IMR-90 (cell line): ENCODE data around the gene LRRC4C. TPM values are rescaled to one million over a fixed set of nuclear protein-coding genes. Genes with fewer than 3 reads are reported as not detected.

ENCODE experiments used
- ATAC-seq: fragments of 200-7000 bp; cut with Tn5 transposase; 2 replicates; pipeline ENCODE4 v1.9.1; 2020; ENCODE audit warnings: low read depth, mild to moderate bottlenecking, moderate library complexity
- BruUV-seq: library from RNA; stranded (reverse); fragments of 400-500 nt; replicated peaks from 2 replicates; lab custom pipeline; 2021; lab: Mats Ljungman, UMichigan
- CTCF ChIA-PET: fragments of 300-600 bp; formaldehyde crosslinking; extraction: SDS; loops from one replicate; lab custom pipeline; 2021; ENCODE audit warnings: antibody characterized with exemption; lab: Yijun Ruan, JAX
- POLR2A ChIA-PET: fragments of 300-600 bp; sonication (Branson Sonifier 250); formaldehyde crosslinking; loops from one replicate; lab custom pipeline; 2022; ENCODE audit warnings: antibody characterized with exemption; ENCODE audit not compliant: unreplicated experiment; lab: Charles Lee
- DNase-seq: peaks from one replicate; pipeline ENCODE4 v3.0.0; 2013
- H2AFZ ChIP-seq: replicated peaks from 2 replicates; pipeline ENCODE3; 2013; ENCODE audit warnings: low read length, mild to moderate bottlenecking; ENCODE audit not compliant: poor library complexity
- H2AK5ac ChIP-seq: 2 replicates; pipeline ENCODE4 v1.6.1; 2013; ENCODE audit warnings: low read depth, low read length, inconsistent platforms
- H2AK9ac ChIP-seq: replicated peaks from 2 replicates; pipeline ENCODE3; 2013; ENCODE audit warnings: mild to moderate bottlenecking, low read depth, low read length, moderate library complexity; ENCODE audit not compliant: poor library complexity
- H2BK120ac ChIP-seq: 2 replicates; pipeline ENCODE4 v1.6.1; 2013; ENCODE audit warnings: low read depth, low read length, inconsistent platforms
- H2BK15ac ChIP-seq: 3 replicates; pipeline ENCODE4 v1.6.1; 2013; ENCODE audit warnings: low read depth, low read length, inconsistent platforms
- H2BK20ac ChIP-seq: 2 replicates; pipeline ENCODE4 v1.6.1; 2013; ENCODE audit warnings: low read depth, mild to moderate bottlenecking, inconsistent platforms, low read length, moderate library complexity
- H2BK5ac ChIP-seq: 2 replicates; pipeline ENCODE4 v1.6.1; 2013; ENCODE audit warnings: mild to moderate bottlenecking, low read depth, low read length, inconsistent platforms; ENCODE audit not compliant: poor library complexity, severe bottlenecking
- H3K14ac ChIP-seq: replicated peaks from 2 replicates; pipeline ENCODE4 v1.6.1; 2013; ENCODE audit warnings: low read depth, low read length, inconsistent platforms
- H3K18ac ChIP-seq: 2 replicates; pipeline ENCODE4 v1.6.1; 2013; ENCODE audit warnings: low read depth, low read length, control low read depth
- H3K23ac ChIP-seq: 2 replicates; pipeline ENCODE4 v1.6.1; 2013; ENCODE audit warnings: low read depth, low read length, inconsistent platforms
- H3K27ac ChIP-seq: 2 replicates; pipeline ENCODE4 v1.5.1; 2013; ENCODE audit warnings: mild to moderate bottlenecking, control low read depth, low read length; ENCODE audit not compliant: insufficient read depth
- H3K27me3 ChIP-seq: 2 replicates; pipeline ENCODE4 v1.6.1; 2013; ENCODE audit warnings: low read length; ENCODE audit not compliant: control insufficient read depth, insufficient read depth
- H3K36me3 ChIP-seq: 2 replicates; pipeline ENCODE4 v1.6.1; 2013; ENCODE audit warnings: low read length, mixed read lengths; ENCODE audit not compliant: control insufficient read depth, insufficient read depth
- H3K4ac ChIP-seq: 2 replicates; pipeline ENCODE4 v1.6.1; 2013; ENCODE audit warnings: low read depth, low read length, inconsistent platforms
- H3K4me1 ChIP-seq: 2 replicates; pipeline ENCODE4 v1.6.1; 2013; ENCODE audit warnings: low read length, mixed read lengths; ENCODE audit not compliant: control insufficient read depth, insufficient read depth
- H3K4me2 ChIP-seq: 2 replicates; pipeline ENCODE4 v1.6.1; 2013; ENCODE audit warnings: low read depth, mild to moderate bottlenecking, control low read depth, low read length, moderate library complexity
- H3K4me3 ChIP-seq: 2 replicates; pipeline ENCODE4 v1.5.1; 2013; ENCODE audit warnings: low read depth, mild to moderate bottlenecking, control low read depth, low read length, moderate library complexity; ENCODE audit not compliant: insufficient read depth
- H3K56ac ChIP-seq: 2 replicates; pipeline ENCODE4 v1.6.1; 2013; ENCODE audit warnings: low read length, inconsistent platforms; ENCODE audit not compliant: insufficient read depth; ENCODE audit errors: extremely low read depth
- H3K79me1 ChIP-seq, 2 experiments: 2 replicates each; pipeline ENCODE4 v1.6.1; 2013; ENCODE audit warnings: low read length in 2 of 2, inconsistent platforms in 1 of 2, low read depth in 1 of 2
- H3K9ac ChIP-seq: 2 replicates; pipeline ENCODE4 v1.6.1; 2013; ENCODE audit warnings: low read depth, low read length, control low read depth
- H3K9me1 ChIP-seq: 2 replicates; pipeline ENCODE4 v1.6.1; 2013; ENCODE audit warnings: low read length, inconsistent platforms; ENCODE audit not compliant: insufficient read depth
- H3K9me3 ChIP-seq: 2 replicates; pipeline ENCODE4 v1.6.1; 2013; ENCODE audit warnings: low read length; ENCODE audit not compliant: control insufficient read depth, insufficient read depth
- H4K20me1 ChIP-seq: 2 replicates; pipeline ENCODE4 v1.6.1; 2013; ENCODE audit warnings: low read length, inconsistent platforms; ENCODE audit not compliant: insufficient read depth
- H4K5ac ChIP-seq: 2 replicates; pipeline ENCODE4 v1.6.1; 2013; ENCODE audit warnings: mild to moderate bottlenecking, low read depth, low read length, control low read depth
- H4K8ac ChIP-seq, 2 experiments: 2 replicates each; pipeline ENCODE4 v1.6.1; 2013; ENCODE audit warnings: low read depth in 2 of 2, low read length in 2 of 2, control low read depth in 1 of 2, inconsistent platforms in 1 of 2
- H4K91ac ChIP-seq: 2 replicates; pipeline ENCODE4 v1.6.1; 2013; ENCODE audit warnings: low read depth, low read length, inconsistent platforms; ENCODE audit not compliant: insufficient read depth
- BHLHE40 ChIP-seq: fragments of 150-350 bp; IDR thresholded peaks from 2 replicates; pipeline ENCODE4 v1.6.1; 2016; ENCODE audit warnings: mild to moderate bottlenecking, low read depth, low read length
- CEBPB ChIP-seq: IDR thresholded peaks from 2 replicates; pipeline ENCODE4 v1.6.1; 2012; ENCODE audit warnings: low read depth, low read length, improper control_type of control experiment
- FOS ChIP-seq: fragments of 150-350 bp; IDR thresholded peaks from 2 replicates; pipeline ENCODE4 v1.6.1; 2016; ENCODE audit warnings: low read depth, low read length
- MAZ ChIP-seq: IDR thresholded peaks from 2 replicates; pipeline ENCODE4 v1.6.1; 2012; ENCODE audit warnings: low read depth, mild to moderate bottlenecking, low read length, improper control_type of control experiment, moderate library complexity, borderline replicate concordance
- MXI1 ChIP-seq: IDR thresholded peaks from 2 replicates; pipeline ENCODE4 v1.6.1; 2012; ENCODE audit warnings: low read depth, mild to moderate bottlenecking, low read length, moderate library complexity, borderline replicate concordance
- NFE2L2 ChIP-seq: fragments of 150-350 bp; IDR thresholded peaks from 2 replicates; pipeline ENCODE4 v1.6.1; 2016; ENCODE audit warnings: low read depth, mild to moderate bottlenecking, low read length
- POLR2A ChIP-seq: IDR thresholded peaks from 2 replicates; pipeline ENCODE4 v1.6.1; 2012; ENCODE audit warnings: mild to moderate bottlenecking, low read depth, low read length
- RAD21 ChIP-seq: IDR thresholded peaks from 2 replicates; pipeline ENCODE4 v1.6.1; 2012; ENCODE audit warnings: low read length, improper control_type of control experiment
- RCOR1 ChIP-seq: IDR thresholded peaks from 2 replicates; pipeline ENCODE4 v1.6.1; 2012; ENCODE audit warnings: mild to moderate bottlenecking, low read length, improper control_type of control experiment; ENCODE audit not compliant: insufficient replicate concordance
- RFX5 ChIP-seq: IDR thresholded peaks from 2 replicates; pipeline ENCODE4 v1.8.0; 2012; ENCODE audit warnings: low read depth, mild to moderate bottlenecking, low read length, moderate library complexity
- SMC3 ChIP-seq: fragments of 150-350 bp; IDR thresholded peaks from 2 replicates; pipeline ENCODE4 v1.6.1; 2016; ENCODE audit warnings: low read depth, mild to moderate bottlenecking, antibody characterized with exemption, low read length, moderate library complexity
- WGBS, 2 experiments: methylation state at CpG; one replicate each; pipeline versions ENCODE4 v1.1.5 to v1.1.7; 2013; ENCODE audit warnings: missing lambda C conversion rate in 2 of 2; ENCODE audit not compliant: insufficient read length in 1 of 2; ENCODE audit errors: extremely low coverage in 2 of 2; 5-methylcytosine and 5-hydroxymethylcytosine counted together
- dilution Hi-C: fragments of 300-500 bp; cut with HindIII; formaldehyde crosslinking; loops from one replicate; pipeline ENCODE4 v1.14.3; 2018; ENCODE audit warnings: low sequenced_read_pairs; ENCODE audit not compliant: unreplicated experiment
- in situ Hi-C: fragments of 300-500 bp; cut with MboI; formaldehyde crosslinking; loops from 3 replicates; pipeline ENCODE4 v1.14.3; 2019; ENCODE audit warnings: low sequenced_read_pairs, inconsistent platforms, mixed read lengths
- intact Hi-C: fragments of 100-400 bp; cut with micrococcal nuclease; formaldehyde crosslinking; loops from 2 replicates; pipeline ENCODE4 v1.10.0; 2022
- polyA plus RNA-seq, 3 experiments: library from polyadenylated mRNA; depleted of rRNA; stranded (reverse); fragments of >200 nt; gene quantifications; 2 replicates each; pipeline ENCODE4 v1.2.3, GENCODE V29; 2012; ENCODE audit warnings: low replicate concordance in 1 of 3
- total RNA-seq: library from RNA; depleted of rRNA; stranded (reverse); fragments of >200 nt; gene quantifications from 2 replicates; pipeline ENCODE4 v1.2.3, GENCODE V29; 2012
- TF ChIP-seq, protein P1 (sequence below): conservative IDR thresholded peaks from 2 replicates; pipeline ENCODE4 v1.5.1; 2012; ENCODE audit warnings: mild to moderate bottlenecking, low read depth, low read length, improper control_type of control experiment
- TF ChIP-seq, protein P2 (sequence below): fragments of 150-350 bp; IDR thresholded peaks from 2 replicates; pipeline ENCODE4 v1.6.1; 2016; ENCODE audit warnings: low read depth, mild to moderate bottlenecking, low read length, moderate library complexity, borderline replicate concordance
- TF ChIP-seq, protein P3 (sequence below): fragments of 150-350 bp; IDR thresholded peaks from 2 replicates; pipeline ENCODE4 v1.6.1; 2017; ENCODE audit warnings: mild to moderate bottlenecking, antibody characterized with exemption, low read length, low read depth

Gene LRRC4C
- total and polyA plus RNA-seq, 2 of the 4 experiments (the other 2 are of a cell fraction) = under 0.01 to 0.03 TPM

DNA sequence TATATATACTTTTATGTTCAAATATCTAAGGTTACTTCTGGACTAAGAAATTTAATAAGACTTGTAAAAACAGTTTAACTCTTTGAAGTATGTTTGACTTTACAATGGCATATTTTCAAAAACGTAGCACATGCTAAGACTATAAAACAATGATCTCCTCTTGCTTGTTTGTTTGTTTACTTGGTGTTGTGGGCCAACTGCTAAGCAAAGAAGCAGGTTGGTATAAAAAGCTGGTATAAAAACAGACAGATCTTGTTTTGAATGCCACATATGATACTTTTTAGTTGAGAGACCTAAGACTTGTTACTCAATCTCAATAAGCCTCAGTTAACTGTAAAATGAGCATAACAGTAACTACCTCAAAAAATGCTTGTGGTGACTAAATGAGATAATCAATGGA, 1206.3 kb downstream of the LRRC4C start:
- Histone ChIP-seq H3K36me3 (no peaks in the 10 kb centered on the region), H4K5ac (no peak overlapping the region), H2BK120ac (no peak overlapping the region), H3K9me1 (no peaks in the 10 kb centered on the region), H2AK5ac (no peak overlapping the region), H3K14ac (no peak overlapping the region), H3K4me3 (no peak overlapping the region), H3K9ac (no peak overlapping the region), H3K27me3 (no peaks in the 10 kb centered on the region), H3K4ac (no peak overlapping the region), H3K79me1 (no peaks in the 10 kb centered on the region), H3K4me2 (no peak overlapping the region), H2BK15ac (no peak overlapping the region), H3K23ac (no peak overlapping the region), H3K4me1 (no peaks in the 10 kb centered on the region), H2BK20ac (no peak overlapping the region), H4K8ac (no peak overlapping the region), H4K20me1 (no peaks in the 10 kb centered on the region), H3K56ac (no peak overlapping the region), H3K18ac (no peak overlapping the region), H3K27ac (no peak overlapping the region), H2BK5ac (no peak overlapping the region), H3K9me3 (0 out of 2 replicates have a peak, but pooled peaks cover 2% of the 10 kb centered on the region), H2AFZ (no peak overlapping the region), H4K91ac (no peak overlapping the region), H2AK9ac (no peak overlapping the region)
- intact Hi-C loops = no loop called here
- no peak for DNase-seq
- in situ Hi-C loops = no loop called here
- dilution Hi-C loops = no loop called here
- TF ChIP-seq CEBPB = no peak
- no peak for TF ChIP-seq BHLHE40
- no peak for TF ChIP-seq SMC3
- TF ChIP-seq, protein P1, sequence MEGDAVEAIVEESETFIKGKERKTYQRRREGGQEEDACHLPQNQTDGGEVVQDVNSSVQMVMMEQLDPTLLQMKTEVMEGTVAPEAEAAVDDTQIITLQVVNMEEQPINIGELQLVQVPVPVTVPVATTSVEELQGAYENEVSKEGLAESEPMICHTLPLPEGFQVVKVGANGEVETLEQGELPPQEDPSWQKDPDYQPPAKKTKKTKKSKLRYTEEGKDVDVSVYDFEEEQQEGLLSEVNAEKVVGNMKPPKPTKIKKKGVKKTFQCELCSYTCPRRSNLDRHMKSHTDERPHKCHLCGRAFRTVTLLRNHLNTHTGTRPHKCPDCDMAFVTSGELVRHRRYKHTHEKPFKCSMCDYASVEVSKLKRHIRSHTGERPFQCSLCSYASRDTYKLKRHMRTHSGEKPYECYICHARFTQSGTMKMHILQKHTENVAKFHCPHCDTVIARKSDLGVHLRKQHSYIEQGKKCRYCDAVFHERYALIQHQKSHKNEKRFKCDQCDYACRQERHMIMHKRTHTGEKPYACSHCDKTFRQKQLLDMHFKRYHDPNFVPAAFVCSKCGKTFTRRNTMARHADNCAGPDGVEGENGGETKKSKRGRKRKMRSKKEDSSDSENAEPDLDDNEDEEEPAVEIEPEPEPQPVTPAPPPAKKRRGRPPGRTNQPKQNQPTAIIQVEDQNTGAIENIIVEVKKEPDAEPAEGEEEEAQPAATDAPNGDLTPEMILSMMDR = no peak
- no peak for TF ChIP-seq RFX5
- TF ChIP-seq POLR2A = no peak
- TF ChIP-seq FOS = no peak
- no peak for TF ChIP-seq MXI1
- no peak for TF ChIP-seq RAD21
- TF ChIP-seq, protein P2, sequence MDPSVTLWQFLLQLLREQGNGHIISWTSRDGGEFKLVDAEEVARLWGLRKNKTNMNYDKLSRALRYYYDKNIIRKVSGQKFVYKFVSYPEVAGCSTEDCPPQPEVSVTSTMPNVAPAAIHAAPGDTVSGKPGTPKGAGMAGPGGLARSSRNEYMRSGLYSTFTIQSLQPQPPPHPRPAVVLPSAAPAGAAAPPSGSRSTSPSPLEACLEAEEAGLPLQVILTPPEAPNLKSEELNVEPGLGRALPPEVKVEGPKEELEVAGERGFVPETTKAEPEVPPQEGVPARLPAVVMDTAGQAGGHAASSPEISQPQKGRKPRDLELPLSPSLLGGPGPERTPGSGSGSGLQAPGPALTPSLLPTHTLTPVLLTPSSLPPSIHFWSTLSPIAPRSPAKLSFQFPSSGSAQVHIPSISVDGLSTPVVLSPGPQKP = no peak
- TF ChIP-seq RCOR1 = no peak
- TF ChIP-seq MAZ = no peak
- TF ChIP-seq, protein P3, sequence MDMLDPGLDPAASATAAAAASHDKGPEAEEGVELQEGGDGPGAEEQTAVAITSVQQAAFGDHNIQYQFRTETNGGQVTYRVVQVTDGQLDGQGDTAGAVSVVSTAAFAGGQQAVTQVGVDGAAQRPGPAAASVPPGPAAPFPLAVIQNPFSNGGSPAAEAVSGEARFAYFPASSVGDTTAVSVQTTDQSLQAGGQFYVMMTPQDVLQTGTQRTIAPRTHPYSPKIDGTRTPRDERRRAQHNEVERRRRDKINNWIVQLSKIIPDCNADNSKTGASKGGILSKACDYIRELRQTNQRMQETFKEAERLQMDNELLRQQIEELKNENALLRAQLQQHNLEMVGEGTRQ = no peak
- no peak for TF ChIP-seq NFE2L2
- no peak for ATAC-seq
- WGBS, 2 experiments = no CpG with 5 or more reads among the region's 1 CpG
- CTCF ChIA-PET = no interaction called here
- POLR2A ChIA-PET = no interaction called here
- no TSS peak for BruUV-seq
